Testis (tissue), 3 donors: Measurements from ENCODE around the gene CTU2. TPM values are rescaled to one million over a fixed set of nuclear protein-coding genes. Genes with fewer than 3 reads are reported as not detected.

Source experiments
- DNase-seq: peaks from one replicate; pipeline ENCODE4 v3.0.0-alpha.2; 2019
- H3K27ac ChIP-seq, 2 donors: fragments of 200-600 bp; sonication (generic); one replicate each; pipeline ENCODE4 v1.5.1; 2019
- H3K27me3 ChIP-seq: fragments of 200-600 bp; sonication (generic); one replicate; pipeline ENCODE4 v1.5.1; 2019
- H3K36me3 ChIP-seq: fragments of 200-600 bp; sonication (generic); one replicate; pipeline ENCODE4 v1.5.1; 2017; ENCODE audit warnings: low read depth; ENCODE audit errors: missing control alignments
- H3K4me1 ChIP-seq: fragments of 200-600 bp; sonication (generic); one replicate; pipeline ENCODE4 v1.5.1; 2019
- H3K4me3 ChIP-seq, 2 donors: fragments of 200-600 bp; sonication (generic); one replicate each; pipeline ENCODE4 v1.5.1; 2017 to 2019
- H3K9me3 ChIP-seq: fragments of 200-600 bp; sonication (generic); one replicate; pipeline ENCODE4 v1.5.1; 2017
- CTCF ChIP-seq, 3 experiments: fragments of 450-650 bp in 2 of 3; fragments of 200-600 bp in 1 of 3; sonication (generic) in 1 of 3; IDR thresholded peaks; one replicate each; pipeline ENCODE4 v1.5.1; 2016 to 2019; ENCODE audit warnings: antibody characterized with exemption in 3 of 3, mild to moderate bottlenecking in 2 of 3, moderate library complexity in 1 of 3
- POLR2A ChIP-seq: fragments of 450-650 bp; IDR thresholded peaks from one replicate; pipeline ENCODE4 v1.6.1; 2017; ENCODE audit warnings: antibody characterized with exemption, mild to moderate bottlenecking, moderate library complexity
- WGBS, 2 donors: methylation state at CpG; one replicate each; pipeline ENCODE4 v1.1.5; 2018; 5-methylcytosine and 5-hydroxymethylcytosine counted together
- intact Hi-C: fragments of 100-400 bp; cut with DNase I; formaldehyde crosslinking; loops from one replicate; pipeline ENCODE4 v1.15.1; 2023; ENCODE audit warnings: low total_unique reads
- polyA plus RNA-seq: library from polyadenylated mRNA; stranded (reverse); fragments of 350-450 nt; fragmentation: Illumina TruSeq; extraction: RNeasy Lipid Tissue Mini Kit (QIAGEN cat#74804); gene quantifications from one replicate; pipeline ENCODE4 v1.2.3, GENCODE V29; 2014; ENCODE audit warnings: low read depth, low replicate concordance; ENCODE audit not compliant: insufficient read depth
- total RNA-seq, 2 donors: library from RNA; depleted of rRNA; stranded (reverse); fragments of >200 nt; gene quantifications; one replicate each; pipeline ENCODE4 v1.2.3, GENCODE V29; 2016

CTU2 gene
- total and polyA plus RNA-seq, 3 donors from 2014 or later = 19.8 to 25.4 (median 24.8) TPM

GRCh38 chr16:88672776-88673175 lies 33.5 kb upstream of the CTU2 start:
- intact Hi-C loops = no loop called here
- Histone ChIP-seq H3K4me1 (no peaks in the 10 kb centered on the region), H3K36me3 (no peaks in the 10 kb centered on the region), H3K27me3 (no peaks in the 10 kb centered on the region), H3K27ac (no peak overlapping the region), H3K9me3 (no peaks in the 10 kb centered on the region), H3K4me3 (no peak overlapping the region)
- 87 to 89% methylated on average over 11 of the region's 11 CpGs for WGBS, 2 donors
- no peak for DNase-seq
- TF ChIP-seq CTCF (IDR thresholded peaks at IDR 0.05) (no peak), POLR2A (no peak)

- Histone ChIP-seq H3K27ac (no peak overlapping the region), H3K36me3 (no peaks in the 10 kb centered on the region), H3K27me3 (no peaks in the 10 kb centered on the region), H3K4me3 (no peak overlapping the region), H3K4me1 (no peaks in the 10 kb centered on the region), H3K9me3 (no peaks in the 10 kb centered on the region)
- no peak for DNase-seq
- TF ChIP-seq CTCF (IDR thresholded peaks at IDR 0.05) = no peak
- TF ChIP-seq POLR2A = no peak
- intact Hi-C loops = no loop called here
- 94 to 95% methylated on average over 19 of the region's 19 CpGs for whole genome bisulfite sequencing, 2 donors
These were observed 32.5 kb upstream of the CTU2 start for GRCh38 chr16:88673716-88674379.

GRCh38 chr16:88676502-88677242 lies 29.6 kb upstream of the CTU2 start:
- DNase-seq = no peak
- WGBS, 2 donors = 81 to 85% methylated on average over 15 to 22 of the region's 22 CpGs
- Histone ChIP-seq H3K27ac (no peak overlapping the region), H3K4me1 (no peaks in the 10 kb centered on the region), H3K4me3 (no peak overlapping the region), H3K36me3 (no peaks in the 10 kb centered on the region), H3K27me3 (no peaks in the 10 kb centered on the region), H3K9me3 (no peaks in the 10 kb centered on the region)
- intact Hi-C loops = no loop called here
- TF ChIP-seq CTCF (IDR thresholded peaks at IDR 0.05) = no peak
- TF ChIP-seq POLR2A = no peak

- Histone ChIP-seq H3K4me3 (no peak overlapping the region), H3K36me3 (no peaks in the 10 kb centered on the region), H3K27me3 (no peaks in the 10 kb centered on the region), H3K9me3 (no peaks in the 10 kb centered on the region), H3K4me1 (no peaks in the 10 kb centered on the region), H3K27ac (no peak overlapping the region)
- TF ChIP-seq POLR2A (no peak), CTCF (IDR thresholded peaks at IDR 0.05) (no peak)
- DNase-seq = no peak
- 70 to 75% methylated on average over 5 to 13 of the region's 13 CpGs for WGBS, 2 donors
- intact Hi-C loops = no loop called here
These were observed 28.6 kb upstream of the CTU2 start for GRCh38 chr16:88677721-88678120.
